HEK293 (cell line): ENCODE data around the gene PALM3.
A peak's percentile ranks its signal among the peaks of the same experiment; 100 is the strongest.

Source experiments
- CTCF ChIP-seq: fragments of 450-650 bp; formaldehyde crosslinking; IDR thresholded peaks from 2 replicates; pipeline ENCODE4 v1.5.1; 2016; ENCODE audit warnings: missing biosample characterization, missing genetic modification characterization
- HOXD13 ChIP-seq: sonication (generic); formaldehyde crosslinking; IDR thresholded peaks from 2 replicates; pipeline ENCODE4 v1.8.0; 2022; ENCODE audit warnings: missing genetic modification reagents, borderline replicate concordance
- PRDM1 ChIP-seq: fragments of 450-650 bp; formaldehyde crosslinking; IDR thresholded peaks from 2 replicates; pipeline ENCODE4; 2016; ENCODE audit warnings: missing biosample characterization, missing genetic modification characterization
- SP2 ChIP-seq: fragments of 450-650 bp; formaldehyde crosslinking; IDR thresholded peaks from 2 replicates; pipeline ENCODE4 v1.5.1; 2016; ENCODE audit warnings: missing biosample characterization, missing genetic modification characterization
- ZNF596 ChIP-seq: fragments of 450-650 bp; IDR thresholded peaks from 2 replicates; pipeline ENCODE4 v1.5.0; 2018; ENCODE audit warnings: missing biosample characterization, mild to moderate bottlenecking, missing genetic modification characterization, moderate library complexity
- TF ChIP-seq, protein P1 (sequence below): fragments of 450-650 bp; formaldehyde crosslinking; IDR thresholded peaks from 2 replicates; pipeline ENCODE4 v1.5.1; 2016; ENCODE audit warnings: missing biosample characterization, missing genetic modification characterization
- TF ChIP-seq, protein P2 (sequence below): fragments of 450-650 bp; formaldehyde crosslinking; IDR thresholded peaks from 2 replicates; pipeline ENCODE4 v1.5.1; 2016; ENCODE audit warnings: missing biosample characterization, missing genetic modification characterization

DNA sequence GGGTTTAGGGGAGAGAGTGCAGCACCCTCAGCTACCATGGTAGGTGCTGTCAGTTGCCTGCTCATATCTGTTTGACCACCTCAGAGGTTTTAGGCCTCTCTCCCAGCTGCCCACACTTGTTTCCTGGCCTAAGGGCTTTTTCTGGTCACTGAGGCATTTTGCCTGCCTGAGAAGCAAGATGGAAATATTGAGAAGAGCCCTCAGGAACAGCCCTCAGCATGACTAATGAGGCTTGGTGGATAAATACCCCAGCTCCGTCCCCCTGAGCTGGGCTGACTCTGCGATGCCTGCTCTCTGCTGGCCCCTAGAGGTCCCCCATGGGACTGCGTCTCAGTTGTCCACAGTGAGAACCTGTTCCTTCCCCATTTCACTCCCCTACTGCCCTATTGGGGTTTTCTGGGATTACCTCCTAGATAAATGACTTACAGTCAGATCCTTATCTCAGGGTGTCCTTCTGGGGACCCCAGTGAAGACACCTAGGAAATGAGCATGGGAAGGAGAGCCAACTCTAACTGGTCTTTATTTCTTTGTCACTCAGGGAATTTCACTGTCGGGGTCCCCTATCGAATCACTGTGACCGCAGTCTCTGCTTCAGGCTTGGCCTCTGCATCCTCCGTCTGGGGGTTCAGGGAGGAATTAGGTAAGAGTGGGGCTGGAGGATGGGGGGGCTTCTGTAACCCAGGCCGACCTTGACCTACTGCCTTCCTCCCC is 13.3 kb downstream of the PALM3 start:
- TF ChIP-seq, protein P1, sequence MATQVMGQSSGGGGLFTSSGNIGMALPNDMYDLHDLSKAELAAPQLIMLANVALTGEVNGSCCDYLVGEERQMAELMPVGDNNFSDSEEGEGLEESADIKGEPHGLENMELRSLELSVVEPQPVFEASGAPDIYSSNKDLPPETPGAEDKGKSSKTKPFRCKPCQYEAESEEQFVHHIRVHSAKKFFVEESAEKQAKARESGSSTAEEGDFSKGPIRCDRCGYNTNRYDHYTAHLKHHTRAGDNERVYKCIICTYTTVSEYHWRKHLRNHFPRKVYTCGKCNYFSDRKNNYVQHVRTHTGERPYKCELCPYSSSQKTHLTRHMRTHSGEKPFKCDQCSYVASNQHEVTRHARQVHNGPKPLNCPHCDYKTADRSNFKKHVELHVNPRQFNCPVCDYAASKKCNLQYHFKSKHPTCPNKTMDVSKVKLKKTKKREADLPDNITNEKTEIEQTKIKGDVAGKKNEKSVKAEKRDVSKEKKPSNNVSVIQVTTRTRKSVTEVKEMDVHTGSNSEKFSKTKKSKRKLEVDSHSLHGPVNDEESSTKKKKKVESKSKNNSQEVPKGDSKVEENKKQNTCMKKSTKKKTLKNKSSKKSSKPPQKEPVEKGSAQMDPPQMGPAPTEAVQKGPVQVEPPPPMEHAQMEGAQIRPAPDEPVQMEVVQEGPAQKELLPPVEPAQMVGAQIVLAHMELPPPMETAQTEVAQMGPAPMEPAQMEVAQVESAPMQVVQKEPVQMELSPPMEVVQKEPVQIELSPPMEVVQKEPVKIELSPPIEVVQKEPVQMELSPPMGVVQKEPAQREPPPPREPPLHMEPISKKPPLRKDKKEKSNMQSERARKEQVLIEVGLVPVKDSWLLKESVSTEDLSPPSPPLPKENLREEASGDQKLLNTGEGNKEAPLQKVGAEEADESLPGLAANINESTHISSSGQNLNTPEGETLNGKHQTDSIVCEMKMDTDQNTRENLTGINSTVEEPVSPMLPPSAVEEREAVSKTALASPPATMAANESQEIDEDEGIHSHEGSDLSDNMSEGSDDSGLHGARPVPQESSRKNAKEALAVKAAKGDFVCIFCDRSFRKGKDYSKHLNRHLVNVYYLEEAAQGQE (tag by site-specific recombination): no peak
- TF ChIP-seq, protein P2, sequence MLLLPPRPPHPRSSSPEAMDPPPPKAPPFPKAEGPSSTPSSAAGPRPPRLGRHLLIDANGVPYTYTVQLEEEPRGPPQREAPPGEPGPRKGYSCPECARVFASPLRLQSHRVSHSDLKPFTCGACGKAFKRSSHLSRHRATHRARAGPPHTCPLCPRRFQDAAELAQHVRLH (tag by site-specific recombination): no peak
- TF ChIP-seq SP2 (tag by site-specific recombination) (no peak), PRDM1 (tag by site-specific recombination) (no peak), HOXD13 (CRISPR knock-in tag) (no peak), ZNF596 (tag by site-specific recombination) (no peak), CTCF (tag by site-specific recombination) (peak; percentile 34)
